Naive thymus-derived CD8-positive, alpha-beta T cell (primary cell): Measurements from ENCODE around the gene ING4. TPM values are rescaled to one million over a fixed set of nuclear protein-coding genes. Genes with fewer than 3 reads are reported as not detected.

Experiments
- ATAC-seq, 2 donors: fragments of 150-1000 bp; cut with Tn5 transposase in 1 of 2; sonication (Bioruptor Pico), chemical (Tn5 transposase) in 1 of 2; 1 replicate in 1 of 2; 2 replicates in 1 of 2; pipeline ENCODE4 v1.10.0; 2021; ENCODE audit warnings: mild to moderate bottlenecking in 2 of 2, moderate library complexity in 2 of 2
- POLR2A ChIA-PET: fragments of 350-600 bp; sonication (Branson Sonifier 250); formaldehyde crosslinking; loops from one replicate; lab custom pipeline; 2021; ENCODE audit warnings: antibody characterized with exemption; lab: Charles Lee
- DNase-seq, 10 donors: peaks; one replicate each; pipeline versions ENCODE4 v3.0.0 to v3.0.0-alpha.2; 2020 to 2022
- H3K27ac Mint-ChIP-seq, 10 donors: one replicate each; pipeline ENCODE4 v1.8.0; 2020 to 2022; ENCODE audit warnings: mild to moderate bottlenecking in 10 of 10, mixed read lengths in 10 of 10, moderate library complexity in 4 of 10, inconsistent platforms in 1 of 10
- H3K27me3 Mint-ChIP-seq, 5 donors: one replicate each; pipeline ENCODE4 v1.8.0; 2021 to 2022; ENCODE audit warnings: mixed read lengths in 5 of 5
- H3K36me3 Mint-ChIP-seq, 3 donors: one replicate each; pipeline ENCODE4 v1.8.0; 2020 to 2022; ENCODE audit warnings: mixed read lengths in 3 of 3, mild to moderate bottlenecking in 2 of 3, inconsistent platforms in 1 of 3
- H3K4me1 Mint-ChIP-seq, 4 donors: one replicate each; pipeline ENCODE4 v1.8.0; 2021 to 2022; ENCODE audit warnings: mixed read lengths in 4 of 4
- H3K4me3 Mint-ChIP-seq, 10 donors: one replicate each; pipeline ENCODE4 v1.8.0; 2020 to 2022; ENCODE audit warnings: mild to moderate bottlenecking in 10 of 10, mixed read lengths in 10 of 10, moderate library complexity in 6 of 10, inconsistent platforms in 1 of 10
- H3K9me3 Mint-ChIP-seq, 9 donors: one replicate each; pipeline ENCODE4 v1.8.0; 2020 to 2022; ENCODE audit warnings: mixed read lengths in 9 of 9, mild to moderate bottlenecking in 3 of 9, inconsistent platforms in 1 of 9, moderate library complexity in 1 of 9
- polyA plus RNA-seq, 3 donors: library from polyadenylated mRNA; unstranded; fragments of 300-500 nt; fragmentation: Illumina TruSeq; gene quantifications; one replicate each; pipeline ENCODE4 v1.2.3, GENCODE V29; 2021
- total RNA-seq, 8 experiments: library from RNA in 2 of 8; stranded (reverse) in 2 of 8; gene quantifications; one replicate each; pipeline ENCODE4 v1.2.3 and lab custom pipeline; 2021 to 2026

ING4 gene
- total and polyA plus RNA-seq, 5 experiments from 2014 or later = 81.2 to 99.6 (median 90.6) TPM

DNA sequence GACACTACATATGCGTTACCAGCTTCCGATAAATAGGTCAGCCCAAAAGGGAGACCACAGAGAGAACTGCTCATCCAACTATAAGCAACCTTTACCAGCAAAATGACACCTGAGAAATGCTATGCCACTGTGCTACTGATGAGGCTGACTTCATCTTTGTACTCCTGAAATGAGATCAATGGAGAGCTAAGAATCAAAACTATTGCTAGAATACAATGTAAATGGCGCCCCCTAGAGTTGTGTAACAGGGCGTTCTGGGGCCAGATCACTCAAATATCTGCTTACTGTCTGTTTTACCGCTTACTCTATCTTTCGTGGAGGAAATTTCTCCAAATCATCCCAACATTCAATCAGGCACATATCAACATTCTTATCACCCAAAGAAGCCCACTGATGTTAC is 21.7 kb upstream of the ING4 start:
- Mint-ChIP-seq H3K36me3 (peaks cover 0 to 69% (median 2%) of the 10 kb centered on the region in 3 donors), H3K27ac (peak overlapping the region in 8 of 10 donors; percentile 1 to 79 (median 36)), H3K9me3 (no peaks in the 10 kb centered on the region), H3K4me1 (peaks cover 31 to 68% (median 58%) of the 10 kb centered on the region in 4 donors), H3K27me3 (no peaks in the 10 kb centered on the region), H3K4me3 (peak overlapping the region in 4 of 10 donors; percentile 27 to 41 (median 37))
- DNase-seq (peak in 7 of 10 donors; percentile 22 to 68 (median 52)), ATAC-seq (no peak)
- POLR2A ChIA-PET = interaction anchor here (0.6 to 2.3 kb wide), 3 partner anchors 9 to 78 kb away, joined by 3 to 11 read pairs (median 3); no protein-coding TSS in a partner anchor

DNA sequence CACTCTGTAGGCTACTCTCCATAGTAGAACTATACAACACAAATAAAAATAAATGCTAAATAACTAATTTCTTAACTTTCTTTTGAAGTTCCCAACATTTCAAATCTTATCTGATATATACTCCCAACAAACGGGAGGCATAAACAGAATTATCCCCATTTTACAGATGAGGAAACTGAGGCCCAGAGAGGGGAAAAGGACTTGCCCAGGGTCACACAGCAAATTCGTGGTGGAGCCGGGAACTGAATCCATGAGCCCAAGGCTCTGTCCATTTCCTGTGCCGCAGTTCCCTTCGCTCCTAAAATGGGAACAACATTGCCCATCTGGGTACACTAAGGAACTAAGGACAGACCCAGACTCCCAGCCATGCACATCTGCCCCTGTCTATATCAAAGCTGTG is 14.0 kb upstream of the ING4 start:
- DNase-seq (no peak), ATAC-seq (no peak)
- peaks cover 0 to 15% (median 8%) of the 10 kb centered on the region in 4 donors for H3K4me1 Mint-ChIP-seq
- no peaks in the 10 kb centered on the region for H3K27me3 Mint-ChIP-seq
- POLR2A ChIA-PET = interaction anchor here (0.6 to 1.4 kb wide), 2 partner anchors 12 to 31 kb away, joined by 5 read pairs; partner anchors contain the start of gene ZNF384
- H3K27ac Mint-ChIP-seq = no peak overlapping the region
- H3K36me3 Mint-ChIP-seq = peaks cover 0 to 98% (median 23%) of the 10 kb centered on the region in 3 donors
- no peaks in the 10 kb centered on the region for H3K9me3 Mint-ChIP-seq
- no peak overlapping the region for H3K4me3 Mint-ChIP-seq

DNA sequence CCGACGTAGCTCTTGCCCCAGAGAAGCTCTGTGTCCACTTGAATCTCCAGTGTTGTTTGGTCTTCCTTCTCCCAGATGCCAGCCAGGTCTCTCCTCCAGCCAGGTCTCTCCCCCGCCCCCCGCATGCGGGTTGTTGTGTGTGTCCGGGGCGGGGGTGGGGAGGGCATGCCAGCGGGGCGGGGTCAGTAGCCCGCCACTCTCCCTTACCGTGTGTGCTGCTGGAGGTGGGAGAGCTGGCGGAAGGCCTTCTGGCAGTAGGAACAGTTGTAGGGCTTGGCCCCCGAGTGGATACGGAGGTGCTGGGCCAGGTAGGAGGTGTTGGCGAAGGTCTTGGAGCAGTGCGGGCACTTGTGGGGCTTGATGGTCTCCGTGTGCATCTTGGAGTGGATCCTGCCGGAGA is 9.2 kb upstream of the ING4 start:
- DNase-seq (no peak), ATAC-seq (no peak)
- POLR2A ChIA-PET = no interaction called here
- Mint-ChIP-seq H3K36me3 (peaks cover 0 to 100% (median 32%) of the 10 kb centered on the region in 3 donors), H3K27ac (peak overlapping the region in 3 of 10 donors; percentile 7 to 60 (median 57)), H3K4me3 (no peak overlapping the region), H3K4me1 (peaks cover 0 to 3% (median 1%) of the 10 kb centered on the region in 4 donors), H3K9me3 (no peaks in the 10 kb centered on the region), H3K27me3 (no peaks in the 10 kb centered on the region)

DNA sequence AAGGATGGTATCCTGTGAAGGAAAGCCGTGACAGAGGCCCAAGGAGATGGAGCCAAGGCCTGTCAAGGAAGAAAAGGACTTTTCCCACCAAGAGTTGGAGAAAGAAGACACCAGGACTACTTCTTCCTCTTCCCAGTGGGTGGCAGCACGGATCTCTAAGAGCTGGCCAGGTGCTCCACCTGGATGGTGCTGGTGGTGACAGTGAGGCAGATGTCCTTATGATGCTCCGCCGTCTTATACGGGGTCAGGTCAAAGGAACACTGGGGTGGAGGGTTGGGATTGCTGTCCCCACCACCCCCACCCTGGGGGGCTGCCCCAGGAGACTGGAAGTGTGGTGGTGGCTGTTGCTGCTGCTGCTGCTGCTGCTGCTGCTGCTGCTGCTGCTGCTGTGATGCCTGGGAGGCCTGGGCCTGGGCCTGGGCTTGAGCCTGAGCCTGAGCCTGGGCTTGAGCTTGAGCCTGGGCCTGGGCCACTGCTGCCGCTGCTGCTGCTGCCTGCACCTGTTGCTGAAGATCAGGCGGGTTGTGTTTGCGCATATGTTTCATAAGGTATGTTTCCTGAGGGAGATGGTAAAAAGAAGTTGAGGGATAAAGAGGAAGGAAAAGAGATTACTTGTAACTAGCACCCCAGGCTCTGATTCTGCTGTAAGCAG is 4.8 kb upstream of the ING4 start:
- H3K36me3 Mint-ChIP-seq = peaks cover 0 to 66% (median 24%) of the 10 kb centered on the region in 3 donors
- no peak overlapping the region for H3K4me3 Mint-ChIP-seq
- H3K27me3 Mint-ChIP-seq = no peaks in the 10 kb centered on the region
- peaks cover 5 to 16% (median 11%) of the 10 kb centered on the region in 4 donors for H3K4me1 Mint-ChIP-seq
- H3K27ac Mint-ChIP-seq = peak overlapping the region in 1 of 10 donors; percentile 12
- no peak for DNase-seq
- no peak for ATAC-seq
- POLR2A ChIA-PET = no interaction called here
- H3K9me3 Mint-ChIP-seq = peaks cover 0 to 3% (median 0%) of the 10 kb centered on the region in 9 donors

DNA sequence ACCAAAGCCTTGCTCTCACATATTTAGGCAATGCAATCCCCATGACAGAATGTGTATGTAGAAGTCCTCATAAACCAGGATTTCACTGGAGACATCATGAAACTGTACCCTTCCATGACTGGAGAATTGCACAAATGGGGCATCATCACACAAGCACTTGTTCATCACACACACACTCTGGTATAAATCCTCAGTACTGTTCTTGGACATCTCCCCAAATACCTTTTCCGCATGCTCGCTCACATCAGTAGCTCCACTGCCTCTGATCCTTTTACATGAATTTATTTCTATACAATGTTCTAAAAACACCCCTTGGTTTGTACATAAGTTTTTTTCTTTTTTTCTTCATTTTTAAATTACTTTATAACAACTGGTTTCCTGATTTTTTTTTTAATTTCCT is 3.3 kb upstream of the ING4 start:
- H3K4me3 Mint-ChIP-seq = no peak overlapping the region
- H3K27me3 Mint-ChIP-seq = no peaks in the 10 kb centered on the region
- DNase-seq = no peak
- H3K9me3 Mint-ChIP-seq = peaks cover 0 to 3% (median 0%) of the 10 kb centered on the region in 9 donors
- no peak for ATAC-seq
- H3K4me1 Mint-ChIP-seq = peaks cover 14 to 28% (median 21%) of the 10 kb centered on the region in 4 donors
- peak overlapping the region in 4 of 10 donors; percentile 17 to 56 (median 44) for H3K27ac Mint-ChIP-seq
- H3K36me3 Mint-ChIP-seq = peaks cover 0 to 52% (median 19%) of the 10 kb centered on the region in 3 donors
- POLR2A ChIA-PET = interaction anchor here (0.6 to 3.4 kb wide), 3 partner anchors 23 to 51 kb away, joined by 4 to 40 read pairs (median 5); partner anchors contain the start of gene ZNF384

DNA sequence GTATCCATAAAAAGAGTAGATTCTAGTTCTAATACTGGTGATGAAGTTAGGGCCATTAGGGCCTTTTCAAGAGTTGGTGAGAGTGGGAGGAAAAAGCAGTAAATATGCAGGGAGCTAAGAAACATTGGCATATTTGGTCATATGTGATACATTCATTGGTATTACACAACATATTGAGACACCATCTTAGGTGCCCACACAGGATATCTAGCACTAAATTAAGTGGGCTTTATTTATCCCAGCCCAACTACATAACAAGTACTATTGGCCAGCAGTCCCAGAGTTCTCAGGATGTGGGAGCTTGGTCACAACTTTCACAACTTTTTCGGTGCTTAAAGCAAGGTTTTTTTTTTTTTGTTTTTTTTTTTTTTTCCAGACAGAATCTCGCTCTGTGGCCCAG is 2.0 kb upstream of the ING4 start:
- Mint-ChIP-seq H3K27ac (peak overlapping the region in 8 of 10 donors; percentile 5 to 97 (median 46)), H3K36me3 (peaks cover 0 to 41% (median 16%) of the 10 kb centered on the region in 3 donors), H3K9me3 (peaks cover 0 to 3% (median 0%) of the 10 kb centered on the region in 9 donors), H3K27me3 (no peaks in the 10 kb centered on the region), H3K4me3 (peak overlapping the region in 1 of 10 donors; percentile 36), H3K4me1 (peaks cover 14 to 33% (median 23%) of the 10 kb centered on the region in 4 donors)
- POLR2A ChIA-PET = interaction anchor here (0.7 to 3.4 kb wide), 7 partner anchors 21 to 73 kb away, joined by 3 to 40 read pairs (median 11); partner anchors contain the start of genes COPS7A and ZNF384
- no peak for ATAC-seq
- DNase-seq = no peak

DNA sequence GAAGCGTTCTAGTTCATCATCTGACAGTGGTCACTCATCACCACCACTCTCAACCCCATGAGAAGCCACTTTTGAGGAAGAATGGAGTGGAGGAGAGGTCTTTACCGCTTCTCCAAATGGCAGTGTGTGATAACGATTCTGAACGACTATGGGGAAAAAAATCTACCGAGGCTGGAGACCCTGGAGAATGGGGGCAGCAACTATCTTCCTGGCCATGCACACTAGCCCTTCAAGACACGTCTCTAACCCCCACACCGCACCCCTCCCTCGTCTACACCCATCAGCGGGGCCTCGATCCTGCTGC is 365 bp downstream of the ING4 start:
- ATAC-seq = peak; percentile 55 to 63
- no peak for DNase-seq
- POLR2A ChIA-PET = interaction anchor here (0.6 to 1.0 kb wide), 2 partner anchors 26 to 310 kb away, joined by 6 read pairs; partner anchors contain the start of gene ZNF384
- Mint-ChIP-seq H3K27me3 (no peaks in the 10 kb centered on the region), H3K4me3 (peak overlapping the region; percentile 89 to 100 (median 93)), H3K36me3 (peaks cover 0 to 37% (median 3%) of the 10 kb centered on the region in 3 donors), H3K4me1 (peaks cover 18 to 44% (median 36%) of the 10 kb centered on the region in 4 donors), H3K9me3 (peaks cover 0 to 3% (median 0%) of the 10 kb centered on the region in 9 donors), H3K27ac (peak overlapping the region; percentile 91 to 100 (median 97))

DNA sequence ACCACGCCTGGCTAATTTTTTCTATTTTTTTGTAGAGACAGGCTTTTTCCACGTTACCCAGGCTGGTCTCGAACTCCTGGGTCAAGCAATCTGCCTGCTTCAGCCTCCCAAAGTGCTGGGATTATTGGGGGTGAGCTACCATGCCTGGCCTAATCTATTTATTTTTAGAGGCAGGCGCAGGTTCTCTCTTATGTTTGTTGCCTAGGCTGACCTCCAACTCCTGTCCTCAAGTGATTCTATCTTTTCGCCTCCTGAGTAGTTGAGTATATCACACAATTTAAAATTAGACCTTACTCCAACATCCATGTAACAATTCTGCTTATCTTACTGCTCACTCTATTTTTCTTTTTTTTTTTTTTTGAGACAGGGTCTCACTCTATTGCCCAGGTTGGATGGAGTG is 8.9 kb downstream of the ING4 start:
- ATAC-seq (no peak), DNase-seq (no peak)
- Mint-ChIP-seq H3K9me3 (no peaks in the 10 kb centered on the region), H3K36me3 (peaks cover 0 to 89% (median 15%) of the 10 kb centered on the region in 3 donors), H3K27me3 (no peaks in the 10 kb centered on the region), H3K4me1 (peaks cover 5 to 28% (median 12%) of the 10 kb centered on the region in 4 donors), H3K27ac (peak overlapping the region in 2 of 10 donors; percentile 20 to 56), H3K4me3 (no peak overlapping the region)
- POLR2A ChIA-PET = interaction anchor here (0.6 to 0.7 kb wide), 3 partner anchors 68 to 314 kb away, joined by 3 to 5 read pairs (median 3); no protein-coding TSS in a partner anchor

DNA sequence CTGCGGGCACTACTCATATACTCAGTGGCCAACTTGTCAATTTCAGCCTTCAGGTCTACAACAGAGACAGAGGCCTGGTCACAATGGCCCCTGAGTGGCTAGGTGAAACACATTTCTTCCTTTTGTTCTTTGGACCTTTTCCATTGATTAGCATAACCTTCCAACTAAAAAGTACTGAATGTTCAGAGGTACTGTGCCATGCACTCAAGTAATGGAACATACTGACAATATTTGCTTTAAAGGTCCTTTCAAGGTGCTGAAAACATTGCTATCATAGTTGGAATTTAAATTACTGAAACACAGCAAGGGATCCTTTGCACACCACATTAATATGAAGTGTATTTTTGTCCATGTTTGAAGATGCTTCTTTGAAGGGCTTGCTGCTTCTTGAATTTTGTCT is 9.6 kb downstream of the ING4 start:
- no peak overlapping the region for H3K27ac Mint-ChIP-seq
- H3K4me1 Mint-ChIP-seq = peaks cover 1 to 22% (median 6%) of the 10 kb centered on the region in 4 donors
- POLR2A ChIA-PET = interaction anchor here (0.6 to 0.7 kb wide), 2 partner anchors 69 to 377 kb away, joined by 5 read pairs; no protein-coding TSS in a partner anchor
- no peak for ATAC-seq
- DNase-seq = no peak
- no peaks in the 10 kb centered on the region for H3K9me3 Mint-ChIP-seq
- H3K27me3 Mint-ChIP-seq = no peaks in the 10 kb centered on the region
- H3K4me3 Mint-ChIP-seq = no peak overlapping the region
- H3K36me3 Mint-ChIP-seq = peaks cover 0 to 83% (median 15%) of the 10 kb centered on the region in 3 donors

DNA sequence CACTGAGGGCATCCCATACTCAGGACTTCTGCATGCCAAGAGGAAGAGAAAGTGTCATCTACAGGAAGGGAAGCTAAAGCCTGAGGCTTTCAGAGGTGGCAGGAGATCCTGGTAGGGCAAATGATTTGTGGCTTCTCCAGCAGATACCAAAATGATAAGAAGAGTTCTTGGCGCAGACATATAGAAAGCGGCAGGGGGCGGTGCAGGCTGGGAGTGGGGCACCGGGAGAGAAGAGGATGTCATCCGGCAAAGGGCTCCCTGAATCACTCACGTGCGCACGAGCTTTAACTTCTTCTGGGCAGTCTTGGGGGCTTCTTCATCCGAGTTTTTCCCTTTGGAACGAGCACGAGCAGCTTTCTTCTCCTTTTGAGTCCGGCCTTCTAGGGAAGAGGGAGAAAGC is 10.5 kb downstream of the ING4 start:
- no peak for DNase-seq
- no peak for ATAC-seq
- POLR2A ChIA-PET = no interaction called here
- H3K27me3 Mint-ChIP-seq = no peaks in the 10 kb centered on the region
- peaks cover 0 to 82% (median 15%) of the 10 kb centered on the region in 3 donors for H3K36me3 Mint-ChIP-seq
- H3K9me3 Mint-ChIP-seq = no peaks in the 10 kb centered on the region
- peaks cover 0 to 19% (median 4%) of the 10 kb centered on the region in 4 donors for H3K4me1 Mint-ChIP-seq
- H3K4me3 Mint-ChIP-seq = no peak overlapping the region
- peak overlapping the region in 3 of 10 donors; percentile 1 to 68 (median 25) for H3K27ac Mint-ChIP-seq

DNA sequence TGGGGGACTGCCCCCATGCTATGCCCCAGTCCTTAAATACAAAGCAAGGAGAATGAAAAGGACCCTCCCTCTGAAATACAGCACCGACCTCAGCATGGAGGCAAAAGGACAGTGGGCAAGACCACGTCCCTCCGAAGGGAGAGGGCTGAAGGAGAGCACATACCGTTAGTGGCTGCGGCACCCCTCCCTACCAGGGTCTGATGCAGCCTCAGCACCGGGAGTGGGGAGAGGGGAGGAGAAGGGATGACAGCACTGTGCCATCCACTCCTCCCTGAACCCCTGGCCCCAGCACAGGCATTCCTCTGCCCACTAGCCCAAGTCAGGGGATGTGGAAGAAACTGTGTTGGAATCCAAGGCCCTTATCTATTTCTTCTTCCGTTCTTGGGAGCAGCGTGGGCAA is 12.1 kb downstream of the ING4 start:
- ATAC-seq (no peak), DNase-seq (no peak)
- peaks cover 0 to 68% (median 9%) of the 10 kb centered on the region in 3 donors for H3K36me3 Mint-ChIP-seq
- no peaks in the 10 kb centered on the region for H3K9me3 Mint-ChIP-seq
- H3K27ac Mint-ChIP-seq = peak overlapping the region in 1 of 10 donors; percentile 20
- no peak overlapping the region for H3K4me3 Mint-ChIP-seq
- POLR2A ChIA-PET = no interaction called here
- H3K4me1 Mint-ChIP-seq = peaks cover 8 to 21% (median 12%) of the 10 kb centered on the region in 4 donors
- no peaks in the 10 kb centered on the region for H3K27me3 Mint-ChIP-seq

DNA sequence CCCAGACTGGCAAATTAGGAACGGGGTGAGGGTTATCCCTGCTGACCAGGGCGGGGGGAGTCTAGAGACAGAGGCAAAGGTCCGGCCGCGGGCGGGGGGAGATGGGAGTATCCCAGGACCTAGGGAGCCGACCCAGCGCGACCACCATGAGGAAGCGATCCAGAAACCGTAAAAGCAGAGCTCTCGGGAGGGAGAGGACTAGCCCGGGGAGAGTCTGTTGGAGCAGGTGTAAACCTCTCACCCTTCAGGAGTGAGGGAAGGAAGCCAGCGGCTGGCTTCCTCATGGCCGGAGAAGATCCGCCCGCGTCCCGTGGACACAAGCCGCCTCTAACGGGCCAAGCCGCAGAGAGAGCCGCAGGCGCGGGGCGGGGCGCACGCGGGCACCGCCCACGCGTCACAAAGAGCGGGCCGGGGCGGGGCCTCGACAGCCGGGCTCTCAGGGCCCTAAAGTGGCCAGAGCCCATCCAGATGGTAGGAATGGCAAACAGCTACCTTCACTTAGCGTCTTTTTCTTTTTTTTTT is 15.8 kb downstream of the ING4 start, which contains the start of gene ACRBP:
Gene ACRBP, minus strand, starts transcription at position 350 of the 522 bp plus-strand sequence. Its CDS starts 66 bp downstream, at position 284.
- POLR2A ChIA-PET = interaction anchor here (0.7 to 5.3 kb wide), 6 partner anchors 12 to 39 kb away, joined by 3 to 30 read pairs (median 4); partner anchors contain the start of gene LPAR5
- Mint-ChIP-seq H3K4me3 (peak within 1 kb of the TSS; percentile 69 to 86 (median 78)), H3K36me3 (peaks cover 14 to 45% (median 22%) of the 10 kb centered on the region in 3 donors), H3K27ac (peak within 1 kb of the TSS in 7 of 10 donors; percentile 25 to 87 (median 63)), H3K27me3 (no peaks in the 10 kb centered on the region), H3K4me1 (peaks cover 13 to 38% (median 25%) of the 10 kb centered on the region in 4 donors), H3K9me3 (peaks cover 0 to 17% (median 5%) of the 10 kb centered on the region in 9 donors)
- DNase-seq = peak in 5 of 10 donors; percentile 20 to 51 (median 25)
- peak; percentile 70 to 91 for ATAC-seq
